NCI-H510A (cell line): ENCODE data around the gene RSAD2.
"Not testable (repeated sequence)": the region's sequence is repeated elsewhere in the genome, so short reads cannot be mapped to it uniquely, and the experiment has no call there.

ENCODE experiments used
- DNase-seq: peaks from one replicate; lab custom pipeline; 2025; lab: John Stamatoyannopoulos, UW

The RSAD2 gene

DNA sequence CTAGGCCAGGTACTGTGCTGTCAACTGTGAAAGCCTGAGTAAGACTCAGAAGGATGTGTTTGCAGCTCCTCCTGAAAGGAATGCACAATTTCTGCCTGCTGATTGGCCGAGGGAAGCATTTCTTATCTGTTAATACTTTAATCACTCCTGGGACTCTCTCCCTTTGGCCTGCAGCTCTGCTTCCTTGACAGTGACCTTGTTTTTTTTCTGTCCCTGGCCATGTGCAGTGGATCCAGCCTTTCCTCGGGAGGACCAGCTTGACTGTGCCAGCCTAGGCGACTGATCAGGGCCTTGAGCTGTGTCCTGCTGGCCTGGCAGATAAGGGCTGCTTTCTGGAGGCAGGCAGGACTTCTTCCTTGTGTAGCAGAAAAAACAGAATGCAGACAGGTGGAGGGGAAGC, 49.6 kb downstream of the RSAD2 start:
- no peak for DNase-seq

DNA sequence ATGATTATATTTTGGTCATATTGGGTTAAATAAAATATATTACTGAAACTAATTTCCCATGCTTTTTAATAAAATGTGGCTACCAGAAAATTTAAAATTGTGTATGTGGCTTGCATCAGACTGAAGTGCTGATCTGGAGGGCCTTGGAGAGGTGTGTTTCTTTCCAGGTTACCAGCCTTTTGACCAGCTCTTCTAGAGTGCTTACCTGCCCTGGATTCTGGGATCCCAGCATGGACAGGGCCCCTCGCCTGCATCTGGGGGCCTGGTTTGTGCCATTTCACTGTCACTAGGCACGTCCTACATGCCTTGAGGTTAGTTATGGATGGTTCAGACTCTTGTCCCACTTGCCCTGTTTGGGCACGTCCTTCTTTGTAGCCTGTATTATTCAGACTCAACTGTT, 50.2 kb downstream of the RSAD2 start:
- no peak for DNase-seq

DNA sequence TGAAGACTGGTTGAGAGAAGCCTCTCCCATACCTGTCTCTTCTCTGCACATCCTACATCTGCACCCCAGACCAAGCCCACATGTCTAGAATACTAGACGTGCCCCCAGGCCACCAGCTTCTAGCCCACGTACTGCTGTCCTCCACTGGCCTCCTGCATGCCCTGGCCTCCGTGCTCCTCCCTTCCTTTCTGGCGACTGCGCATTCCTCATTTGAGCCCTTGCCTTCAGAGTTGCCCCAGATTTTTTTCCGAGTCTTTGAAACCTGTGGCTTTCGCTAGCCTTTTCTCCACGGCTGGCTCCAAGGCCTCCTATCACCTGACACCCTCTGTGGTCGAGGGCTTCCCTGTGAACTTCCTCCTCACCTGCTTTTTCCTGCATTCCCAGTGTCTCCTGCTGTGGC, 50.9 kb downstream of the RSAD2 start:
- no peak for DNase-seq

DNA sequence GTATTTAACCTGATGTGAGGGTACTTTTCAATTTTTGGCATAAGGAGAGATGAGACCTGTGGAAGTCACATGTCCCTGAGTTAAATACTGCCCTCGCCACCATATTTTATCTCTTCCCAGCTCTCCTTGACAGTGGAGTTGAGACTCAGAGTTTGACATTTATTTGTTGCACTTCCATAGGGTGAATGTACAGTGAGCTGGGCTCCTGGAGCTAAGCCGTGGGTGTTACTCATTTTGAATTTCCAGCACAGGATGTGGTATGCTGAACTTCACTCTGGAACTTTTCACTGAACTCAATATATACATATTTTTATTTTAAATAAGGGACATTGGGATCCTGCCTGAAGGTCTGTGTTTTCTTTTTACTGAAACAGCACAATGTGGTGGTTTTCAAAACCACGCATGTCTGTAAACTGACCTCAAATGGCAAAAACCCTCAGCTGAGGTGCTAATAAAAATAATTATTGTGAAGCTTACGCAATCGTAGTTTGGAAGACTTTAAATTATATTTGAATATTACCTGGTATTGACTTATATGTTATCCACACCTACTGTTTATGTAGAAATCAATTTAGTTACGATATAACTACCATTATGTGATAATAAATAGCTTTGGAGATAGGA, 51.7 kb downstream of the RSAD2 start:
- DNase-seq: no peak

DNA sequence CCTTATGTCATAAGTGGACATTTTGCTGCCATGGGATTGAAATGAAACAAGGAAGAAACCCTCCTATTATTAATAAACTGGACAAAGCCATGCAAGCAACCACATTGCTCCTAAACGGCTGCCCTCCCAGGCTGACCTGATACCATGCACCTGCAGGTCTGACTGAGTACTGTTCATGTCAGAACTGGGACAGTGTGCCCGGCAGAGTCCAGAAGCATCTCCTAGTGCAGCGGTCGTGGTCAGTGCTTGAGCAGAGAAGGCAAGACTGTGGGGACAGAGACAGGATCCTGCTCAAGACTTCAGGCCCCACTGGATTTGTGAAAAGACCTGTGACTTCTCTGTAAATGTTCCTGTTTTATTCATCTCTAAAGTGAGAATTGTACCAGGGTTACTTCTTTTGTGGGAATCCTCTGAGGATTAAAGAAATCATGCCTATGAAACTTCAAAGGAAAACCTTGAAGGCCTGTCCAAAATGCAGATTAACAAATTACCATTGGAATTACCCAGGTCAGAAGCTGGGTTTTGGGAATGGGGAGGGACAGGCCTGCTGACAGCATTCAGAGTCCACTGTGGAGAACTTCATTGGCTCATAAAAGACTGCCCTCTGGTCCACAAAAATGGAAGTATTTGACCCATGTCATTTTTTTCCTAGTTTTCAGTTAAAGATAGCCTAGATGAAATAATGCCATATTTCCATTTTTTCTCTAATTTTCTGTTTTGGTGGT, 53.5 kb downstream of the RSAD2 start:
- no peak for DNase-seq

DNA sequence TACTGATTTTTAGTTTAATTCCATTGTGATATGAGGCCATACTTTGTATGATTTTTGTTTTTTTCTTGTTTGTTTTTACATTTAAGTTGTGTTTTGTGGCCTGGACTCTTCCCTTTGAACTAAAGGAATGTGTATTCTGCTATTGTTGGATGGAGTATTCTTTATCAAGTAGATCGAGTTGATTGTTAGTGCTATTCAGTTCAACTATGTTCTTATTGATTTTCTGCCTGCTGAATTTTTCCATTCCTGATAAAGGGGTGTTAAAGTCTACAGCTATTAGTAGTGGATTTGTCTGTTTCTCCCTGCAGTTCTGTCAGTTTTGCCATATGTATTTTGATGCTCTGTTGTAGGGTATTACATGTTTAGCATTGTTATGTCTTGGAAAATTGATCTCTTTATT, 54.2 kb downstream of the RSAD2 start:
- DNase-seq: no peak

DNA sequence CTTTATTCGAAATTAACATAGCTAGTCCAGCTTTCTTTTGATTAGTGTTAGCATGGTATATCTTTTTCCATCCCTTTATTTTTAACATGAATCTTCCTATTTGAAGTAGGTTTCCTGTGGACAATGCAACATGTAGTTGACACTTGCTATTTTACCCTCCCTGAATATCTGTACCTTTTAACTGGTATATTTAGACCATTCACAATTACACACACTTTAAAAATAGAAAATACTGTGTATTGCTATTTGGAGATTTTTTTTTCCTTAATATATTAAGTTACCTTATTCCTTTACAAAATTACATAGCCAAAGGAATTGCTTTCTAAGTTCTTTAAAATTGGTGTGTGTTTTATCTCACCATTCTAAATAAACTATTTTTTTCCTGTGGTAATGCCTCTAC, 54.6 kb downstream of the RSAD2 start:
- DNase-seq: no peak

DNA sequence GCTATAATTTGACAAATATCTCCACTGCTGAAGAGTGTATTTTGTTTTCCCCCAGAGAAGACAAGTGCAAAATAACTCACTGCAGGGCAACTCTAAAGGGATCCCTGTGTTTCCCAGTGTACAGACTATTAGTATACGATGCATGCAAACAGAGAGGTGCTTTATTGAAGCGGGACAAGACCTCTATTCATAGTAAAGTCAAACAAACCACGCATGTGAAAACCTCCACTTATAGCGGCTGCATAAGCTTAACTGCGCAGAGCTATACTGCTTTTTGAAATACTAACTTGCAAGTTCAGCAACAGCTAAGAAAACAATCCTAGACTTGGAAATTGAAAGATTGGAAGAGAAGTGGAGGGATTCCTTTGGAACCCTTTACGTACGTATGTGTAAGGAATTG, 55.3 kb downstream of the RSAD2 start:
- no peak for DNase-seq

DNA sequence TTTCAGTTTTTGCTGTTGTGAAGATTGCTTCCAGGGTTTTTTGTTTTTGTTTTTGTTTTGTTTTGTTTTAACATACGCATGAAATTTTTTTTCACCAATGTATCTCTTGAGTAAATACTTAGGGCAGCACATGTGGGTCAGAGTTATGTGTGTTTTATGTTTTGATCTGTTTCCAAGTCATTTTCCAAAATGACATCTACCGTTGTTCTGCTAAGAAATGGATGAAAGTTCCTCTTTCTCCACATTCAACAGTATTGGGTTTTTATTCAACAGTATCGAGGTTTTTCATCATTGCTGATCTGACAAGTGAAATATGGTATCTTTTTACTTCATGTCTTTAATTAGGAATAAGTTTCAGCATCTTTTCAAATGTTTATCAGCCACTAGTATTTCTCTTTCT, 56.3 kb downstream of the RSAD2 start:
- DNase-seq: no peak

DNA sequence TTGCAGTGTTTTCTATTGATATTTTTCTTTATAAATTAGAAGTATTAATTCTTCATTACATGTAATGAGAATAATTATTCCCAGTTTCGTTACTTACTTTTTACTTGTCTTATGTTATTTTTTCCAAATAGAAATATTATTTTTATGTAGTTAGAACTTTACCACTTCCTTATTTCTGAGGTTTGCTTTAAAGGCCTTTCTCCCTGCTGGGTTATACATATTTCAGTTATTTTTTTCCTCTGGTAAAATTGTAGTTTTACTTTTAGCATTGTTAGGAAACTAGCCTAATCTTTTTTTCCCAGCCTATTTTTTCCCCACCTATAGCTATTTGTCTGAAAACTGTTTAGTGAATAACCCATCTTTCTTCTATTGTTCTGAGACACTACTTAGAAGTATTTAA, 56.8 kb downstream of the RSAD2 start:
- no peak for DNase-seq

DNA sequence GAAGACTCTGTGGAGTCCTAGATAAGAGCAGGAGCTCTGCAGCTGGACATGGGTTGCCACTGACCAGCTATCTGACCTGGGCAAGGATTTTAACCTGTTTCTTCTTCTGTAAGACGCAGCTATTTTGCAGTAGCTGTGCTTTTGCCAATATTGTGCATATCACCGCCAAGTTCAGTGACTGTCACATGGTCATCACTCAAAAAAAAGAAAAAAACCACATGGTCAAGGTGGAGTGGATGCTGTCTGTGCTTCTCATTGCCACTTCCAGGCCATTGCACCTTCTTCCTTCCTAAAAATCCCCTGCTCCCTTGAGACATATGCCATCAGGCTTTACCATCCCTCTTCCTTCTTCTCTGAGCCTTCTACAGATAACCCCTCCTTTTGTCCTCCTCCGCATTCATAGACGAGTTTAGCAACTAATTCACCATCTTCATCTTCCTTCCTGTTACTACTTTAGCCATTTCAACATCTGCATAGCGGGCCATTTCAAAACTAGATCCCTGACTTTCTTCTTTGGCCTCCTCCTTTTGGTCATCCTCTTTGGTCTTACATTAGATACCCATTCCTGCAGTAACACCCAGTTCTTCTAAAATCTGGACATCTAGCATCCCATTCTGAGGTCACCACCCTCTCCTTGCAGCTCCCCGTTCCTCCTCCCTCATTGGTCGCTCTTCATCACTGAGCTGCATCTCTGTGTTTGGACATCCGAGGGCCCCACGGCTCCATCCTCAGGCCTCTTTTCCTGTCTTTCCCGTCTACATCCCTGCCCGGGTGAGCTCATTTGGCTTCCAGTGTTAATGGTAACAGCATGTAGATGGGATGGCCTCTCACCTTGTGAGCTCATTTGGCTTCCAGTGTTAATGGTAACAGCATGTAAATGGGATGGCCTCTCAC, 57.4 kb downstream of the RSAD2 start:
- no peak for DNase-seq

DNA sequence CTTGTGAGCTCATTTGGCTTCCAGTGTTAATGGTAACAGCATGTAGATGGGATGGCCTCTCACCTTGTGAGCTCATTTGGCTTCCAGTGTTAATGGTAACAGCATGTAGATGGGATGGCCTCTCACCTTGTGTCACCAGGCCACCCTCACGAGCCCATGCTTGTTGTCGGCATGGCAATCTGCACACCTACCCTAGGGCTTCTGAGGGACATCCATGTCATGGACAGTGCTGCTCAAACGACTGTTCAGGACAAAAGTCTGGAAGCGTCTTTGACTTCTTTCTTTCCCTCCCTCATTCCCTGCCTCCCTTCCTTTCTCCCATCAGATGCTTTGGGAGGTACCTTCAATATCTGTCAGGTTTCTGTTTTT, 58.1 kb downstream of the RSAD2 start:
- DNase-seq: not testable (repeated sequence)

DNA sequence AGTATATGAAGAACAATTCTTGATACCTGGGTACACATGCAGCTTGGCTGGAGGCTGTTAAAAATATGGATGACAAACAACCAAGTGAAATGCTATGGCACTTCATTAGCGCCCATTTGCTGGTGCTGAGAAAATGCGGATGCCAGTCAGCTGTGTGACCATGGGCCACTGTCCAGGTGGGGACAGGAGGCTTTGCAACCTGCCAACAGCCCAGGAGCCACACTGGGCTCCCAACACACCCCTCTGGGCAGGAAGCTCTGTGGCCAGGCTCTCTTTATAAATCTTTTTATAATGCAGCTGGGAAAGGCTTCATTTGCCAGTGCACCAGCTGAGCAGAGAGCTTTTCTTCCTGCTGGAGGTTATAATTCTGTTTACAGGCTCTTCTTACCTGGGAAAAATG, 59.6 kb downstream of the RSAD2 start:
- DNase-seq: no peak

DNA sequence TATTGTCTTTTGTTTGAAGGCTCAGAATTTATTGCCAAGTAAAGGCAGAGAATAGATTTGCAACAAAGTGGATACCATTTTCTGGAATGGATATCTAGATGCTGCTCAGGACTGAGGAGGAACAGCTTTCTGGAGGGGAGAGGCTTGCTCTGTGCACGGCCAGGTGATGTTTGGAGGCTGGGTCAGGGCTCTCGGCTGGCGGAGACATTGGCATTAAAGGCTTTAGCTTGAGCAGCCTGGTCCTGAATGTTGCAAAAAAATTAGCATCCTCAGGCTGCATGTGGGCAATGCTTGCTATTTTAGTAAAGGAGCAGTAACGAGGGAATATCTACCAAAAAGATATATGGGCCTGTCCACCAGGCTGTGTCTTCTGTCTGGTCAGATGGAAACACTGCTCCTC, 60.0 kb downstream of the RSAD2 start:
- DNase-seq: no peak

DNA sequence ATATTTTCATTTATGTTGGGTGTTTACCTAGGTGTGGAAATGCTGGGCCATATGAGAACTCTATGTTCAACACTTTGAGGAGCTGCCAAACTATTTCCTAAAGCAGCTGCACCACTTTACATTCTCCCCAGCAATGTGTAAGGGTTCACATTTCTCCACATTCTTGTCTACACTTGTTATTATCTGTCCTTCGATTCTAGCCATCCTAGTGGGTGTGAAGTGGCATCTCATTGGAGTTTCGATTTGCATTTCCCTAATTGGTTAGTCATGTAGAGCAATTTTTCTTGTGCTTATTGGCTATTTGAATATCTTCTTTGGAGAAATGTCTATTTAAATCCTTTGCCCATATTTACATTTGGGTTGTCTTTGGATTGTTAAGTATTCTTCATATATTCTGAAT, 61.5 kb downstream of the RSAD2 start:
- DNase-seq: no peak

DNA sequence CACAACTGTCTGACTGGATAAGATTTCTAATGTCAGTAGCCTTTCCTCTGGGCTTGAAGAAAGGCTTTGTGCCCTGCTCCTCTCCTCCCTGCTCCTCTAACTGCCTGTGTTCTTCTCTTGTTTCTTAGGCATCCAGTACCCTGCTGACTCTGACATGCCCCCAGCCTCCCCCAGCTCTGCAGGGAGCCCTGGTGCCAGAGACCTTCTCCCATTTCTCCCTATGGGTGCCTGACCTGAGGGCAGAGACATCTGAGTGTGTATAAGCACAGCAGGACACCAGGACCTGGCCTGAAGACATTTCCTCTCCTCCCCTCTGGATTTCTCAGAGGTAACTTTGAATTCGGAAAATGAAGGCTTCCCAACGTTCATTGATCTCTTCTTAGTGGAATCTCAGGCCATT, 63.2 kb downstream of the RSAD2 start:
- DNase-seq: no peak

DNA sequence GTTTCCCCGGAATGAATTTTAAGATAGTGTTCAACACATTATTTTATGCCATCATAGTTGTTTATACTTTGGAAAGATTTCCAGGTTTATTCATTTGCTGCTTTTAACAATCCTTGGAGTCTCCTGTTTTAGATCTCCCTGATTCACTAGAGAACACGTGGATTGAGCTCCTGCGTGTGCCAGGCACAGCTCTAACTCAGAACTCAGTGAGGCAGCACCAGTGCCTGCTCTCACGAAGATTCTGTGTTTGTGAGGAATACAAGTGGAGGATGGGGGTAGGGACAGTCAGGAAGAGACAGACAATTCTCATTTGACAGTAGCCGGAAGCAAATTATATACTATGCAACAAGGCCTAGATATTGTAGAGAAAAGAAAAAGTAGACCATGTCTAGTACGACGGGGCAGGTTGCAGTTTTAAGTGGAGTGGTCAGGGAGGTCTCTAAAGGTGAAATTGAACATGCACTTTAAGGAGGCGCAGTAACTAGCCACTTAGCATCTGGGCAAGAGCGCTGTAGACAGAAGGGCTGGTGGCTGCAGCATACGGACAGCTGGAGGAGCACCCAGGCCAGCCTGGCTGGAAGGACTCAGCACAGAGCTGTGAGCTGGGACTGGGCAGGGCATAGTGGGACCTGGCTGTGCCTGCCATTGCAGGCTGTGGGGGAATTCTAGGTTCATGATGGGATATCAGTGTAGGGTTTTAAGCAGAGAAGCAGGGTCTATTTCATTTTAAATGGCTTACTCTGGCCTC, 63.9 kb downstream of the RSAD2 start:
- no peak for DNase-seq

DNA sequence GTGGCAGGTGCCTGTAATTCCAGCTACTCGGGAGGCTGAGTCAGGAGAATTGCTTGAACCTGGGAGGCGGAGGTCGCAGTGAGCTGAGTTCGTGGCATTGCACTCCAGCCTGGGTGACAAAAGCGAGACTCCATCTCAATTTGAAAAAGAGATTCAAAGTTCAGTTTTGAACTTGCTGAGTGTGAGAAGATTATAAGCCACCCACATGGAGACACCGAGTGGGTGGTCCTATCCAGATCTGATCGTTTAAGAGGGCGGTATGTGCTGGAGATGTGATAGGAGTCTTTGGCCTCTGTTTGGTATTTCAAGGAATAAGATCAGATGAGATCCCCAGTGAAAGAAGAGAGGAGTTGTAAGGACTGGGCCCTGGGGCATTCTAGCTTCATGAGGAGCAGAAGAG, 65.3 kb downstream of the RSAD2 start:
- DNase-seq: no peak

DNA sequence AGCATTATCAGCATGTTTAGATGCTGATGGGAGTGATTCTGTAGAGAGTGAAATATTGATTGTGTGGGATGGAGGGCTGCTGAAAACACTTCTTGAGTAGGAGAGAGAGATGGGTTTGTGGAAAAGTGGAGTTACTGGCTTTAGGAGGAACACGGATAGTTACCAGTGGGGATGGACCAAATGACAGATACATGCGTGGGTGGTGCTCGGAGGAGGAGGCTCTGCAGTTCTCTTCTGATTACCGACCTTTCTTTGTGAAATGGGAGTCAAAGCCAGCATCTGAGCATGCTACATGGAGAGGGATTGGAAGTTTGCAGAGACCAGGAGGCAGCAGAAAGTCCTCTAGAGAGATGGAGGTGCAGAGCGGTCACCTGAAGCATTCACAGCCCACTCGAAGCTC, 65.9 kb downstream of the RSAD2 start:
- no peak for DNase-seq

DNA sequence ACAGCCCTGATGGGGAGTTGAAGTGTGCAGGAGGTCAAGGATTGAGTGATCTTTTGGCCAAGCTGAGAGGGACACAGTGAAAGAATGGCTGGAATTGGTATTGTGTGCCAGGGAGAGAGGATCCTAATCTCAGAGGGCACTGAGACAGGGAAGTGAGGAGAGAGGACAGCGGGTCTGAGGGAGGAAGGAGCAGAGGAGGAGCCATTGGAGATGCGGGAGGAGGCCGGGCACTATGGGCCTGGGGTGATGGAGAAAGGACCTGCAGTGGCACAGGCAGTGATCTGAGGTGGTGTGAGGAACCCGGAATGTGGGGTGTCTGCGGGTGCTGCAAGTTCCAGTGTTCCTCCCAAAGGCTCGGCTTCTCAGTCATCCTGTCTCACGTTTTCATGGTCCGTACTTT, 66.4 kb downstream of the RSAD2 start:
- no peak for DNase-seq

DNA sequence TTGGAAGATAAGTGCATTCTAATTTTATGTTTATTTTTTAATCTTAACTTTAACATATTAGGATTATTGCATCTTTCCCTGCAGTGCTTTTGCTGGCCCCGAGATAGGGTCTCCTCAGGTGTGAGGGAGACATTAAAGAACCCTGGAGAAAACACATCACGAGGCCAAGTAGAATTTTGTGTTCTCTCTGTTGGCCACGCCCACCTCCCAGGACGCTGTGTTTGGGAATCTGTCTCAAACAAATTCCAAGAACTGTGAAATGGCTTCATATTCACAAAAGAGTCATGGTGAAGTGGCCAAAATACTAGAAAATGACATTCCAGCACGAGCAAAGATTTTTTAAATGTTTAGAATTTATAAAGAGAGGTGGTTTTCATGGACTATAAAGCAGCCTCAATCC, 67.0 kb downstream of the RSAD2 start:
- DNase-seq: no peak

DNA sequence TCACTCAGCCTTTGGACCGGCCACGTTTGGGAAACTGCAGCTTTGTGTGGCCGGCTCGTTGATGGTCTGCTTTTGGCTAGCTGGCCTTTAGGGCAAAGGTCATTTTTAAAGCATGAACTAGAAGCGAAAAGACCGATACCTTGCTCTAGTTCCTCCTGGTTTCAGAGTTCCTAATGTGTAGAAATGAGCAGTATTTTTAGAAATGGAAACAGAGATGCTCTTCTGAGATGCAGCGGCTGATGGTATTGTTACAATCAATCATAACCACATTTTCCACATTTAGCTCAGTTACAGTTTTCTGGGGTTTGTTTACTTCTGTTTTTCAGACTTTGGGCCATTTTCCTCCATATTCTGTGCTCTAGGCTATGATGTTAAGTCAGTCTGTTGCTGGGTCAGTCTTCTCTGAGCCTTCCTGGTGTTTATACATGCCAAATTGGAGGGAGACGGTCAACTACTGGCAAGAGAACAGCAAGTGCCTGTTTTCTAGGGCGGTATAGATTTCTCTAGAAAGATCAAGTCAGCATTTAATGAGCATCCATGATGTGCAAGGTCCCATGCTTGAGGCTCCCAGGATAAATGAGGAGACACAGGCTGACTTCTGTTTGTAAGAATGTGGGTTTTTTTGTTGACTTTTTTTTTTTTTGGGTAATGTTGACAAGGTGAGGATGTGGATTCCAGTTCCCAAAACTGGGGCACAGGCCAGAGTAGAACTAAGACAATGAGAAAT, 67.7 kb downstream of the RSAD2 start:
- DNase-seq: no peak
